Measurements from ENCODE around the gene MED1. TPM values are rescaled to one million over a fixed set of nuclear protein-coding genes. Genes with fewer than 3 reads are reported as not detected.
"Not testable (repeated sequence)": the region's sequence is repeated elsewhere in the genome, so short reads cannot be mapped to it uniquely, and the experiment has no call there.

The MED1 gene
- total and polyA plus RNA-seq, 2 experiments from 2014 or later = 12.7 to 17.6 TPM

DNA sequence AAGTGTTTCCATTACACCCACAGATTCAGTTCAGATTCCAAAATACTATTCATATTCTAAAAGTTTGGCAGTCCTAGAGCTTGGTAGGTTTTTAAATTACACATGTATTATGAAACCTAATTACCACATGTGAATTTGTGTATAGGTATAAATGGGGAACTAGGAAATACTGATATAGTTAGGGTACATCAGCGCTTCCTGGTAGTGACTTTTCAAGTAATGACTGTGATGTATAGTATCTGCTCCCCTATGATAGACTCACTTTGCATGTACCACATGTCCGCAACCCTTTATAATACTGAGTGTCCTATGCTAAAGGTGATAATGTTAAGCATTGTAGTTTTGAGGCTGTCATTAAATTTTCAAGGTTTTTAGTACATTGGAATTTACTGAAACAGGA lies 33.1 kb upstream of the MED1 start:
- no peak for DNase-seq (ENCODE audit: low read depth in 1 of 2, low spot score in 1 of 2)
- no peak overlapping the region for H3K27ac ChIP-seq
- H3K36me3 ChIP-seq = peaks cover 7% of the 10 kb centered on the region
- H3K9me3 ChIP-seq (ENCODE audit: low read depth) = no peaks in the 10 kb centered on the region
- no peaks in the 10 kb centered on the region for H3K4me1 ChIP-seq (ENCODE audit: low read depth)
- TF ChIP-seq, protein P1, sequence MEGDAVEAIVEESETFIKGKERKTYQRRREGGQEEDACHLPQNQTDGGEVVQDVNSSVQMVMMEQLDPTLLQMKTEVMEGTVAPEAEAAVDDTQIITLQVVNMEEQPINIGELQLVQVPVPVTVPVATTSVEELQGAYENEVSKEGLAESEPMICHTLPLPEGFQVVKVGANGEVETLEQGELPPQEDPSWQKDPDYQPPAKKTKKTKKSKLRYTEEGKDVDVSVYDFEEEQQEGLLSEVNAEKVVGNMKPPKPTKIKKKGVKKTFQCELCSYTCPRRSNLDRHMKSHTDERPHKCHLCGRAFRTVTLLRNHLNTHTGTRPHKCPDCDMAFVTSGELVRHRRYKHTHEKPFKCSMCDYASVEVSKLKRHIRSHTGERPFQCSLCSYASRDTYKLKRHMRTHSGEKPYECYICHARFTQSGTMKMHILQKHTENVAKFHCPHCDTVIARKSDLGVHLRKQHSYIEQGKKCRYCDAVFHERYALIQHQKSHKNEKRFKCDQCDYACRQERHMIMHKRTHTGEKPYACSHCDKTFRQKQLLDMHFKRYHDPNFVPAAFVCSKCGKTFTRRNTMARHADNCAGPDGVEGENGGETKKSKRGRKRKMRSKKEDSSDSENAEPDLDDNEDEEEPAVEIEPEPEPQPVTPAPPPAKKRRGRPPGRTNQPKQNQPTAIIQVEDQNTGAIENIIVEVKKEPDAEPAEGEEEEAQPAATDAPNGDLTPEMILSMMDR (IDR thresholded peaks at IDR 0.05; ENCODE audit: low read depth, low read length) = no peak
- H3K4me3 ChIP-seq = no peak overlapping the region
- H3K27me3 ChIP-seq = no peaks in the 10 kb centered on the region

GRCh38 chr17:39483506-39483905 lies 32.4 kb upstream of the MED1 start:
- no peak overlapping the region for H3K4me3 ChIP-seq
- H3K36me3 ChIP-seq = peaks cover 5% of the 10 kb centered on the region
- TF ChIP-seq, protein P1 (IDR thresholded peaks at IDR 0.05; ENCODE audit: low read depth, low read length) = no peak
- H3K27ac ChIP-seq = no peak overlapping the region
- no peaks in the 10 kb centered on the region for H3K9me3 ChIP-seq (ENCODE audit: low read depth)
- no peaks in the 10 kb centered on the region for H3K27me3 ChIP-seq
- no peaks in the 10 kb centered on the region for H3K4me1 ChIP-seq (ENCODE audit: low read depth)
- DNase-seq (ENCODE audit: low read depth in 1 of 2, low spot score in 1 of 2) = no peak

- not testable (repeated sequence) for H3K27ac ChIP-seq; H3K4me3 ChIP-seq; H3K36me3 ChIP-seq; H3K4me1 ChIP-seq (ENCODE audit: low read depth); H3K27me3 ChIP-seq; H3K9me3 ChIP-seq (ENCODE audit: low read depth); DNase-seq (ENCODE audit: low read depth in 1 of 2, low spot score in 1 of 2)
Observed at GRCh38 chr17:39479631-39480030, 28.6 kb upstream of the MED1 start.

GRCh38 chr17:39473310-39473709 lies 22.2 kb upstream of the MED1 start:
- Histone ChIP-seq H3K27me3 (no peaks in the 10 kb centered on the region), H3K4me3 (no peak overlapping the region), H3K36me3 (peaks cover 29% of the 10 kb centered on the region), H3K27ac (no peak overlapping the region), H3K9me3 (ENCODE audit: low read depth) (no peaks in the 10 kb centered on the region), H3K4me1 (ENCODE audit: low read depth) (no peaks in the 10 kb centered on the region)
- no peak for DNase-seq (ENCODE audit: low read depth in 1 of 2, low spot score in 1 of 2)
- TF ChIP-seq, protein P1 (IDR thresholded peaks at IDR 0.05; ENCODE audit: low read depth, low read length) = no peak

GRCh38 chr17:39468610-39469009 lies 17.5 kb upstream of the MED1 start:
- peaks cover 20% of the 10 kb centered on the region for H3K4me1 ChIP-seq (ENCODE audit: low read depth)
- not testable (repeated sequence) for DNase-seq (ENCODE audit: low read depth in 1 of 2, low spot score in 1 of 2); H3K27ac ChIP-seq; H3K27me3 ChIP-seq; H3K4me3 ChIP-seq; H3K9me3 ChIP-seq (ENCODE audit: low read depth)
- peaks cover 29% of the 10 kb centered on the region for H3K36me3 ChIP-seq

GRCh38 chr17:39464639-39465181 lies 13.6 kb upstream of the MED1 start:
- not testable (repeated sequence) for H3K9me3 ChIP-seq (ENCODE audit: low read depth); H3K36me3 ChIP-seq; H3K27ac ChIP-seq; H3K27me3 ChIP-seq; DNase-seq (ENCODE audit: low read depth in 1 of 2, low spot score in 1 of 2)
- Histone ChIP-seq H3K4me1 (ENCODE audit: low read depth) (peaks cover 23% of the 10 kb centered on the region), H3K4me3 (peak overlapping the region; percentile 88)

DNA sequence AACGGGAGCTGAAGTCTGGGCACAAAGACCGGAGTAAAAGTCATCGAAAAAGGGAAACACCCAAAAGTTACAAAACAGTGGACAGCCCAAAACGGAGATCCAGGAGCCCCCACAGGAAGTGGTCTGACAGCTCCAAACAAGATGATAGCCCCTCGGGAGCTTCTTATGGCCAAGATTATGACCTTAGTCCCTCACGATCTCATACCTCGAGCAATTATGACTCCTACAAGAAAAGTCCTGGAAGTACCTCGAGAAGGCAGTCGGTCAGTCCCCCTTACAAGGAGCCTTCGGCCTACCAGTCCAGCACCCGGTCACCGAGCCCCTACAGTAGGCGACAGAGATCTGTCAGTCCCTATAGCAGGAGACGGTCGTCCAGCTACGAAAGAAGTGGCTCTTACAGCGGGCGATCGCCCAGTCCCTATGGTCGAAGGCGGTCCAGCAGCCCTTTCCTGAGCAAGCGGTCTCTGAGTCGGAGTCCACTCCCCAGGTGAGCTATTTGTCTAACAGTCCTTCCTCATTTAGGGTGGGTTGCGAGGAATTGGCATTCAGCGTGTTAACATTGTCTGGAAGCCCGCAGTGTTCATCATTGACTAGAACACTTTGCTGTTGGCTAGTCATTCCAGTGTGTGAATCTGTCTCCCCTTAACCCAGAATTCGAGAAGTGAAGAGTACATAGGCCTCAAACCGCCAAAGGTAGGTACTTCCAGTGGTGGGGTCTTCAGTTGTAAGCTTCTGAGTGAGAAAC lies 11.7 kb upstream of the MED1 start:
- peak overlapping the region; percentile 88 for H3K4me3 ChIP-seq
- no peaks in the 10 kb centered on the region for H3K9me3 ChIP-seq (ENCODE audit: low read depth)
- peak; percentile 6 to 20 for DNase-seq (ENCODE audit: low read depth in 1 of 2, low spot score in 1 of 2)
- no peak overlapping the region for H3K27ac ChIP-seq
- no peaks in the 10 kb centered on the region for H3K27me3 ChIP-seq
- TF ChIP-seq, protein P1 (IDR thresholded peaks at IDR 0.05; ENCODE audit: low read depth, low read length) = no peak
- H3K4me1 ChIP-seq (ENCODE audit: low read depth) = peaks cover 23% of the 10 kb centered on the region
- H3K36me3 ChIP-seq = no peaks in the 10 kb centered on the region
